T-cell (primary cell): ENCODE data around the gene ELMO1. TPM values are rescaled to one million over a fixed set of nuclear protein-coding genes. Genes with fewer than 3 reads are reported as not detected.

ENCODE experiments used
- ATAC-seq, 4 experiments: fragments of 200-7000 bp in 3 of 4; fragments of 150-1000 bp in 1 of 4; cut with Tn5 transposase; replicated peaks in 1 of 4; 1 replicate in 3 of 4; 2 replicates in 1 of 4; pipeline ENCODE4 v1.10.0; 2021; ENCODE audit warnings: moderate library complexity in 3 of 4, mild to moderate bottlenecking in 2 of 4, moderate number of reproducible peaks in 1 of 4
- CTCF ChIA-PET, 2 donors: fragments of 300-600 bp; sonication (Branson Sonifier 250); formaldehyde crosslinking; loops; one replicate each; lab custom pipeline; 2022; ENCODE audit warnings: antibody characterized with exemption in 2 of 2; lab: Charles Lee
- POLR2A ChIA-PET, 2 donors: fragments of 300-600 bp; sonication (Branson Sonifier 250); formaldehyde crosslinking; loops; one replicate each; lab custom pipeline; 2022; ENCODE audit warnings: antibody characterized with exemption in 2 of 2; lab: Charles Lee
- DNase-seq, 35 experiments: peaks; one replicate each; pipeline versions ENCODE4 v3.0.0 to v3.0.0-alpha.2; 2013 to 2023
- H3K27ac ChIP-seq: one replicate; pipeline ENCODE4 v1.5.1; 2013; ENCODE audit warnings: low read length
- H3K27me3 ChIP-seq, 2 experiments: replicated peaks in 1 of 2; 1 replicate in 1 of 2; 2 replicates in 1 of 2; pipeline versions ENCODE4 v1.6.1 to v1.7.0; 2013; ENCODE audit warnings: low read length in 1 of 2, mixed read lengths in 1 of 2; ENCODE audit not compliant: control insufficient read depth in 2 of 2, insufficient read depth in 2 of 2; ENCODE audit errors: extremely low read depth in 1 of 2
- H3K36me3 ChIP-seq, 2 donors: 1 replicate in 1 of 2; 2 replicates in 1 of 2; pipeline versions ENCODE4 v1.6.1 to v1.7.0; 2013; ENCODE audit warnings: low read length in 1 of 2; ENCODE audit not compliant: control insufficient read depth in 2 of 2, insufficient read depth in 1 of 2; ENCODE audit errors: extremely low read depth in 1 of 2
- H3K4me1 ChIP-seq, 2 experiments: 1 replicate in 1 of 2; 2 replicates in 1 of 2; pipeline versions ENCODE4 v1.6.1 to v1.7.0; 2013; ENCODE audit warnings: low read length in 2 of 2, mixed read lengths in 1 of 2; ENCODE audit not compliant: insufficient read depth in 2 of 2, control insufficient read depth in 1 of 2; ENCODE audit errors: extremely low read depth in 1 of 2
- H3K4me3 ChIP-seq, 2 donors: 1 replicate in 1 of 2; 2 replicates in 1 of 2; pipeline versions ENCODE4 v1.5.1 to v1.7.0; 2013; ENCODE audit warnings: mild to moderate bottlenecking in 2 of 2, low read length in 1 of 2, moderate library complexity in 1 of 2; ENCODE audit not compliant: control insufficient read depth in 1 of 2; ENCODE audit errors: extremely low read depth in 1 of 2
- H3K9me3 ChIP-seq: 2 replicates; pipeline ENCODE4 v1.7.0; 2013
- H3K27ac Mint-ChIP-seq, 2 donors: one replicate each; pipeline ENCODE4 v1.8.0; 2020 to 2021; ENCODE audit warnings: mild to moderate bottlenecking in 2 of 2, mixed read lengths in 2 of 2
- H3K27me3 Mint-ChIP-seq, 2 donors: one replicate each; pipeline ENCODE4 v1.8.0; 2021 to 2022; ENCODE audit warnings: mixed read lengths in 2 of 2
- H3K36me3 Mint-ChIP-seq: one replicate; pipeline ENCODE4 v1.8.0; 2021; ENCODE audit warnings: mixed read lengths
- H3K4me1 Mint-ChIP-seq, 3 donors: one replicate each; pipeline ENCODE4 v1.8.0; 2020 to 2022; ENCODE audit warnings: mixed read lengths in 3 of 3, mild to moderate bottlenecking in 1 of 3
- H3K4me3 Mint-ChIP-seq, 3 donors: one replicate each; pipeline ENCODE4 v1.8.0; 2020 to 2022; ENCODE audit warnings: mild to moderate bottlenecking in 3 of 3, mixed read lengths in 3 of 3, moderate library complexity in 3 of 3
- H3K9me3 Mint-ChIP-seq, 3 donors: one replicate each; pipeline ENCODE4 v1.8.0; 2020 to 2022; ENCODE audit warnings: mixed read lengths in 3 of 3
- WGBS: methylation state at CpG from one replicate; pipeline ENCODE4 v1.1.5; 2013; ENCODE audit warnings: missing lambda C conversion rate; ENCODE audit not compliant: insufficient coverage; 5-methylcytosine and 5-hydroxymethylcytosine counted together
- total RNA-seq, 35 experiments: library from RNA in 6 of 35; stranded (reverse) in 6 of 35; fragments of 120-200 nt in 1 of 35; gene quantifications; one replicate each; pipeline versions ENCODE4 v1.2.1 to v1.2.4 and lab custom pipeline; 2013 to 2026

The ELMO1 gene
- total RNA-seq, 5 donors from 2014 or later (not counting 1 experiment from before 2014, with no cell fraction given), result 101 to 149 (median 113) TPM

DNA sequence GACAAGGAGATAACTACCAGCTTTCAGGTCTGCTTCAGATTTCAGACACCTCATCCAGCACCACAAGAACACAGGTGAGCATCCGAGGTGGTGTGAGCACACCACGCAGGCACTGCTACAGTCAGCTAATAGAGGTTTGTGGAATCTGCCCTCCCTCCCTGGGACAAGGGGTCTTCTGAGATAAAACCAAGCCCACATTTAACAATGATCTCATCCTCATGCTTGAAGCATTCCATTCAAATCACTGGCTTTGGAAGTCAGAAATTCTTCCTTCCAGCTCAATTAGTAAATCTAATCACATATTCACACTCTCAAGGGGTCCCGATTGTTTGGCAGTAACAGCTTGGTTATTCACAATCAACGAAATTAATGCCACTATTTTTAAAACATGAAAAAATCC, 331.4 kb downstream of the ELMO1 start:
- ChIA-PET POLR2A (no interaction called here), CTCF (no interaction called here)
- H3K27ac ChIP-seq, result no peak overlapping the region
- H3K4me1 ChIP-seq, result peaks cover 2 to 26% of the 10 kb centered on the region in 2 experiments
- Mint-ChIP-seq H3K36me3 (peaks cover 44% of the 10 kb centered on the region), H3K4me3 (peak overlapping the region in 1 of 3 donors; percentile 51), H3K4me1 (peaks cover 71 to 84% (median 77%) of the 10 kb centered on the region in 3 donors), H3K27me3 (no peaks in the 10 kb centered on the region), H3K27ac (peak overlapping the region; percentile 12 to 53), H3K9me3 (no peaks in the 10 kb centered on the region)
- no peak overlapping the region for H3K4me3 ChIP-seq
- ATAC-seq (no peak), DNase-seq (no peak)
- 87% methylated on average over 3 of the region's 4 CpGs for WGBS
- H3K27me3 ChIP-seq, result no peaks in the 10 kb centered on the region
- peaks cover 0 to 3% of the 10 kb centered on the region in 2 donors for H3K36me3 ChIP-seq
- H3K9me3 ChIP-seq, result no peaks in the 10 kb centered on the region

DNA sequence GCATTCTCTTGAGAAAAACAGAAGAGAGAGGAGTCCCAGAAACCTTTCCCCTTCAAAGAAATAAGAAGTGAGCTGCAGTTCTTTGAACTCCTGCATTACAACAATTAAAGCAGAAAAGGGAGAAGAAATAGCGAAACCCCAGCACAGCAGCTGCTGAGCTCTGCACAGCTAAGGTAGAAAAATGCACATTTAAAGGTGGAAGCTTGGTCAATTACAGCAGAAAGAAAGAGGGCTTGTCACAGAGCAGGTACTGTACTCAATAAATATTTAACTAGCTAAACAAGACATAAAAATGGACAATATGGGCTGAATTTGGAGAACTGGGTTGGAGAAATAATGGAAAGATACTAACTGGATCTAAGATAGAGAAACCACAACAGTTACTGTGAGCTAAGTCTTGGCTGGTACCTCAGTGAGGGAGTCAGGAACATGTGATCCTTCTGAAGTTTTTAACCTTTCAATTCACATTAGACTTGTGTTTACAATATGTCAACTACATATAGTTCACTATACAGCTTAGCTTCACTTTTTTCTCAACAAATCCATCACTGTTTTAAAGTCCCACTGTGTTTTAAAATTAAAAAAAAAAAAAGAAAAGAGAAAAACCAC, 332.5 kb downstream of the ELMO1 start:
- Mint-ChIP-seq H3K36me3 (peaks cover 46% of the 10 kb centered on the region), H3K4me3 (peak overlapping the region in 1 of 3 donors; percentile 51), H3K4me1 (peaks cover 70 to 82% (median 71%) of the 10 kb centered on the region in 3 donors), H3K27me3 (no peaks in the 10 kb centered on the region), H3K27ac (peak overlapping the region; percentile 53 to 68), H3K9me3 (no peaks in the 10 kb centered on the region)
- peak in 2 of 4 experiments; percentile 12 to 77 for ATAC-seq
- Histone ChIP-seq H3K4me3 (no peak overlapping the region), H3K9me3 (no peaks in the 10 kb centered on the region), H3K27ac (no peak overlapping the region), H3K27me3 (no peaks in the 10 kb centered on the region), H3K36me3 (peaks cover 0 to 7% of the 10 kb centered on the region in 2 donors), H3K4me1 (peaks cover 2 to 26% of the 10 kb centered on the region in 2 experiments)
- peak in 1 of 35 experiments; percentile 8 for DNase-seq
- WGBS, result no CpG with 5 or more reads among the region's 1 CpG
- ChIA-PET POLR2A (interaction anchor here (0.6 kb wide), 2 partner anchors 297 to 1035 kb away, joined by 3 read pairs; no protein-coding TSS in a partner anchor), CTCF (interaction anchor here in 1 of 2 donors (0.7 kb wide), 1 partner anchor 60 kb away, joined by 3 read pairs; no protein-coding TSS in a partner anchor)

DNA sequence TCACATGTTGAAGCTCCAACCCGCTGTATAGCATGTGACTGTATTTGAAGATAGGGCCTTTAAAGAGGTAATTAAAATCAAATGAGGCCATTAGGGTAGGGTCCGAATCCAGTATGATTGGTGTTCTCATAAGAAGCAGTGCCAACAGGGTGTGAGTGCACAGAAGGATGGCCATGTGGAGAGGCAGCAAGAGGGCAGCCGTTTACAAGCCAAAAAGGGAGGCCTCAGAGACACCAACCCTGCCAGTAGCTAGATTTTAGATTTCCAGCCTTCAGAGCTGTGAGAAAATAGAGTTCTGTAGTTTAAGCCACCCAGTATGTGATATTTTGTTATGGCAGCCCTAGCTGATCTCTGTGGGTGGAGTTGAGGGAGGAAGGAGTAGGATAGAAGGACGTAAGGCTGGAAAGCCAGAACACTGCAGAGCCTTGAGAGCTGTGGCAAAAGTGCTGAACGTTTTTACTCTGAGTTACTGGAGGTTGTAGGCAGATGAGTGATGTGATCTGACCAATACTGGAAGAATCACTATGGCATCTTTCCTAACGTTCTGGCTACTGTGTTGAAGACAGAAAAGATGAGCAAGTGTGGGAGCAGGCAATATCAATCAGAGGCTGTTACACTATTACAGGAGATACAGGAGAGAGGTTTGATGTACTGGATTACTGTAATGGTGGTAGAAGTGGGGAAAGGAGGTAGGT, 334.9 kb downstream of the ELMO1 start:
- H3K4me3 ChIP-seq, result no peak overlapping the region
- Mint-ChIP-seq H3K9me3 (no peaks in the 10 kb centered on the region), H3K27ac (no peak overlapping the region), H3K4me1 (peaks cover 70 to 76% (median 71%) of the 10 kb centered on the region in 3 donors), H3K4me3 (no peak overlapping the region), H3K27me3 (no peaks in the 10 kb centered on the region), H3K36me3 (peaks cover 44% of the 10 kb centered on the region)
- H3K9me3 ChIP-seq, result no peaks in the 10 kb centered on the region
- no peak overlapping the region for H3K27ac ChIP-seq
- peaks cover 0 to 16% of the 10 kb centered on the region in 2 donors for H3K36me3 ChIP-seq
- H3K27me3 ChIP-seq, result no peaks in the 10 kb centered on the region
- CTCF ChIA-PET, result no interaction called here
- peaks cover 2 to 26% of the 10 kb centered on the region in 2 experiments for H3K4me1 ChIP-seq
- POLR2A ChIA-PET, result no interaction called here
- ATAC-seq (no peak), DNase-seq (no peak)
- 88% methylated on average over 6 of the region's 6 CpGs for WGBS

DNA sequence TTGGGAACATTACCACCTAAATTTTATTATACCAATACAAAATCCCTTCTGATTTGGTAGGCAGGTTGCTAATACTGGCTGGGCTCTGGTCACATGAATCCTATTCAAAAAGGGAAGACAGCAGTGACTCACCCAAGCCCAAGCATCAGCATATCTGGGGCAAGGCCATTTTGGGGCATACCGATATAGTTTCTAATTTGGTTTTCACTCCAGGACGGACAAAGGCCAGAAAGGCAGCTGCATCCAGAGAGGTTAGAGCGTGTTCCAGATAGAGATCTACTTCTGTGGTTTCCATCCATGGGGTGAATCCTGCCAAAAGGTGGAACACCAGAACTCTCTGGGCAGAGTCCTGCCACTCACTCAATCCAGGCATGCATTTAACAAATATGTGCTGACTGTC, 335.8 kb downstream of the ELMO1 start:
- H3K36me3 Mint-ChIP-seq, result peaks cover 45% of the 10 kb centered on the region
- peaks cover 69 to 76% (median 70%) of the 10 kb centered on the region in 3 donors for H3K4me1 Mint-ChIP-seq
- Histone ChIP-seq H3K4me3 (no peak overlapping the region), H3K27ac (no peak overlapping the region), H3K36me3 (peaks cover 0 to 20% of the 10 kb centered on the region in 2 donors), H3K4me1 (peaks cover 2 to 21% of the 10 kb centered on the region in 2 experiments), H3K9me3 (no peaks in the 10 kb centered on the region), H3K27me3 (no peaks in the 10 kb centered on the region)
- H3K4me3 Mint-ChIP-seq, result no peak overlapping the region
- DNase-seq, result no peak
- H3K27me3 Mint-ChIP-seq, result no peaks in the 10 kb centered on the region
- H3K27ac Mint-ChIP-seq, result no peak overlapping the region
- ChIA-PET CTCF (no interaction called here), POLR2A (no interaction called here)
- WGBS, result 100% methylated on average over 3 of the region's 3 CpGs
- no peak for ATAC-seq
- H3K9me3 Mint-ChIP-seq, result no peaks in the 10 kb centered on the region

DNA sequence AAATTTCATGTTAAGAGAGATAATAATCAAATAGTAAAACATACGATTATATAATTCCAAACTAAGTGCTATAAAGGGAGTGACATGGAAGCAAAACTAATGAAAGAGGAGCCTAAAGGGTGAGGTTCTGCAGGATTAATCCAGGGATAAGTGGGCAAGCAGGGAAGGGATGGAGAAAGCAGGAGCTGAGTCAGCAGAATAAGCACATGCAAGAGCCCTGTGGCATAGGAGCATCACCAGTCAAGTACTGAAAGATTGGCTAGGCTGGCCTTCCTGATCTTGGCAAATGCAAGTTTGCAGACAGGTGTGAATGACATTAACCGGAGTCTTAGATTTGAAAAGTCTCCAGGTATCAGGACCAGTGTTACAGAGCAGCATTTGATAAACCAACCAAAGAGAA, 336.4 kb downstream of the ELMO1 start:
- H3K4me3 ChIP-seq, result no peak overlapping the region
- Mint-ChIP-seq H3K36me3 (peaks cover 50% of the 10 kb centered on the region), H3K4me1 (peaks cover 68 to 75% (median 70%) of the 10 kb centered on the region in 3 donors), H3K27me3 (no peaks in the 10 kb centered on the region), H3K4me3 (no peak overlapping the region), H3K27ac (no peak overlapping the region), H3K9me3 (no peaks in the 10 kb centered on the region)
- no CpG with 5 or more reads among the region's 2 CpGs for WGBS
- no peaks in the 10 kb centered on the region for H3K27me3 ChIP-seq
- POLR2A ChIA-PET, result no interaction called here
- H3K4me1 ChIP-seq, result peaks cover 2 to 18% of the 10 kb centered on the region in 2 experiments
- peaks cover 0 to 20% of the 10 kb centered on the region in 2 donors for H3K36me3 ChIP-seq
- no peak overlapping the region for H3K27ac ChIP-seq
- no peaks in the 10 kb centered on the region for H3K9me3 ChIP-seq
- CTCF ChIA-PET, result no interaction called here
- DNase-seq (no peak), ATAC-seq (no peak)

DNA sequence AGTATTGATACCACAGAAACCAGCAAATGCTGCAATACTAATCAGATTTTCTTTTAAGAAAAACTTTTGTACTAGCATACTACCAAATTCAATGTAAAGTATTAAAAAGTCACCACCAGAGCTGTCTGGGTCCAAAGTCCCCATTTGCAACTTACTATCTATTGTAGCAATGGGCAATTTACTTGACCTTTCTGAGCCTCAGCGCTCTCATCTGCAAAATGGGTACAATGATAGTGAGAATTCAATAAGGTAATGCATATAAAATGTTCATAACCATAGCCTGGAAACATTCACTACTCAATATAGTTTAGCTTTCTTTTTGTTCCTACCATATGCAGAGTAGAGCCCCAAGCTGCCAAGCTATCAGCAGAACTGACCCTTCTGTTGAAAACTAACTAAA, 337.2 kb downstream of the ELMO1 start:
- Histone ChIP-seq H3K36me3 (peaks cover 0 to 20% of the 10 kb centered on the region in 2 donors), H3K4me1 (peaks cover 0 to 11% of the 10 kb centered on the region in 2 experiments), H3K27ac (no peak overlapping the region), H3K4me3 (no peak overlapping the region), H3K9me3 (no peaks in the 10 kb centered on the region), H3K27me3 (no peaks in the 10 kb centered on the region)
- peaks cover 62 to 73% (median 65%) of the 10 kb centered on the region in 3 donors for H3K4me1 Mint-ChIP-seq
- POLR2A ChIA-PET, result interaction anchor here in 1 of 2 donors (0.6 kb wide), 1 partner anchor 1732 kb away, joined by 6 read pairs; no protein-coding TSS in a partner anchor
- CTCF ChIA-PET, result interaction anchor here in 1 of 2 donors (0.6 kb wide), 1 partner anchor 395 kb away, joined by 3 read pairs; no protein-coding TSS in a partner anchor
- ATAC-seq (no peak), DNase-seq (no peak)
- H3K27me3 Mint-ChIP-seq, result no peaks in the 10 kb centered on the region
- no peak overlapping the region for H3K4me3 Mint-ChIP-seq
- no peak overlapping the region for H3K27ac Mint-ChIP-seq
- no peaks in the 10 kb centered on the region for H3K9me3 Mint-ChIP-seq
- H3K36me3 Mint-ChIP-seq, result peaks cover 51% of the 10 kb centered on the region
- no CpG with 5 or more reads among the region's 1 CpG for WGBS
